Breast epithelium (tissue), 3 donors: ENCODE results near the gene STAT1.

ENCODE experiments used
- POLR2A ChIP-seq: fragments of 450-650 bp; IDR thresholded peaks from one replicate; pipeline ENCODE4 v1.6.1; 2016; ENCODE audit warnings: antibody characterized with exemption, mild to moderate bottlenecking, moderate library complexity
- TF ChIP-seq, protein P1 (sequence below), 3 donors: fragments of 450-650 bp; IDR thresholded peaks; one replicate each; pipeline ENCODE4 v1.5.1; 2016 to 2017; ENCODE audit warnings: antibody characterized with exemption in 3 of 3, mild to moderate bottlenecking in 3 of 3, moderate library complexity in 3 of 3

- TF ChIP-seq, protein P1, sequence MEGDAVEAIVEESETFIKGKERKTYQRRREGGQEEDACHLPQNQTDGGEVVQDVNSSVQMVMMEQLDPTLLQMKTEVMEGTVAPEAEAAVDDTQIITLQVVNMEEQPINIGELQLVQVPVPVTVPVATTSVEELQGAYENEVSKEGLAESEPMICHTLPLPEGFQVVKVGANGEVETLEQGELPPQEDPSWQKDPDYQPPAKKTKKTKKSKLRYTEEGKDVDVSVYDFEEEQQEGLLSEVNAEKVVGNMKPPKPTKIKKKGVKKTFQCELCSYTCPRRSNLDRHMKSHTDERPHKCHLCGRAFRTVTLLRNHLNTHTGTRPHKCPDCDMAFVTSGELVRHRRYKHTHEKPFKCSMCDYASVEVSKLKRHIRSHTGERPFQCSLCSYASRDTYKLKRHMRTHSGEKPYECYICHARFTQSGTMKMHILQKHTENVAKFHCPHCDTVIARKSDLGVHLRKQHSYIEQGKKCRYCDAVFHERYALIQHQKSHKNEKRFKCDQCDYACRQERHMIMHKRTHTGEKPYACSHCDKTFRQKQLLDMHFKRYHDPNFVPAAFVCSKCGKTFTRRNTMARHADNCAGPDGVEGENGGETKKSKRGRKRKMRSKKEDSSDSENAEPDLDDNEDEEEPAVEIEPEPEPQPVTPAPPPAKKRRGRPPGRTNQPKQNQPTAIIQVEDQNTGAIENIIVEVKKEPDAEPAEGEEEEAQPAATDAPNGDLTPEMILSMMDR (IDR thresholded peaks at IDR 0.05) = no peak
- TF ChIP-seq POLR2A = no peak
These were observed 29.5 kb upstream of the STAT1 start for GRCh38 chr2:191043438-191043837.
